Measurements from ENCODE around the gene LRRC46. TPM values are rescaled to one million over a fixed set of nuclear protein-coding genes. Genes with fewer than 3 reads are reported as not detected.
A peak's percentile ranks its signal among the peaks of the same experiment; 100 is the strongest.

Gene LRRC46
- total RNA-seq, 1 experiment from 2014 or later = 0.44 TPM

- TF ChIP-seq EZH2phosphoT487 (IDR thresholded peaks at IDR 0.05; ENCODE audit: borderline replicate concordance, low read length) (no peak), EZH2 (IDR thresholded peaks at IDR 0.05; ENCODE audit: low read length, unreplicated experiment) (no peak), CTCF (conservative IDR thresholded peaks at IDR 0.05; ENCODE audit: low read depth, low read length) (no peak)
- Histone ChIP-seq H4K20me1 (ENCODE audit: low read length) (peaks cover 20% of the 10 kb centered on the region), H3K9me3 (ENCODE audit: low read length) (no peaks in the 10 kb centered on the region), H3K36me3 (ENCODE audit: low read depth, low read length) (peaks cover 37% of the 10 kb centered on the region), H2AFZ (ENCODE audit: low read length) (no peak overlapping the region), H3K4me2 (ENCODE audit: low read length) (peak overlapping the region; percentile 30; the same call in 1 of the 2 replicates), H3K27me3 (ENCODE audit: low read length) (no peaks in the 10 kb centered on the region), H3K79me2 (ENCODE audit: low read length) (no peaks in the 10 kb centered on the region), H3K4me1 (ENCODE audit: insufficient read depth, low read length) (peaks cover 23% of the 10 kb centered on the region), H3K9ac (ENCODE audit: low read length) (no peak overlapping the region), H3K9me2 (replicated peaks; ENCODE audit: low read length) (no peaks in the 10 kb centered on the region), H3K27ac (ENCODE audit: low read length) (peak overlapping the region; percentile 46), H3F3A (ENCODE audit: low read length, unreplicated experiment) (no peaks in the 10 kb centered on the region), H3K4me3 (ENCODE audit: low read length) (no peak overlapping the region)
- DNase-seq (peak; percentile 95), ATAC-seq (peak; percentile 92)
- BruUV-seq (replicated peaks) = no TSS peak
- POLR2A ChIA-PET (ENCODE audit: unreplicated experiment) = no interaction called here
- CTCF ChIA-PET = interaction anchor here (0.6 kb wide), 1 partner anchor 33 kb away, joined by 3 read pairs; no protein-coding TSS in a partner anchor
- intact Hi-C loops (cut with micrococcal nuclease) = loop anchor here (1.0 kb wide), 1 partner anchor 11 kb away; the partner anchor contains the start of gene OSBPL7
Measured at GRCh38 chr17:47810200-47810821, 21.2 kb upstream of the LRRC46 start.

- H3K4me3 ChIP-seq (ENCODE audit: low read length) = no peak overlapping the region
- BruUV-seq (replicated peaks) = no TSS peak
- CTCF ChIA-PET = interaction anchor here (0.6 kb wide), 1 partner anchor 32 kb away, joined by 3 read pairs; no protein-coding TSS in a partner anchor
Measured at GRCh38 chr17:47810901-47811635, 20.4 kb upstream of the LRRC46 start.

More at GRCh38 chr17:47810901-47811635, 20.4 kb upstream of the LRRC46 start:
- Histone ChIP-seq H3K79me2 (ENCODE audit: low read length) (no peaks in the 10 kb centered on the region), H3K27me3 (ENCODE audit: low read length) (no peaks in the 10 kb centered on the region), H3K9me2 (replicated peaks; ENCODE audit: low read length) (no peaks in the 10 kb centered on the region), H3K27ac (ENCODE audit: low read length) (peak overlapping the region; percentile 46), H3K4me2 (ENCODE audit: low read length) (peak overlapping the region; percentile 10; the same call in 1 of the 2 replicates), H3K36me3 (ENCODE audit: low read depth, low read length) (peaks cover 37% of the 10 kb centered on the region), H3K9ac (ENCODE audit: low read length) (no peak overlapping the region), H3K9me3 (ENCODE audit: low read length) (no peaks in the 10 kb centered on the region), H2AFZ (ENCODE audit: low read length) (no peak overlapping the region), H3F3A (ENCODE audit: low read length, unreplicated experiment) (no peaks in the 10 kb centered on the region), H4K20me1 (ENCODE audit: low read length) (peaks cover 20% of the 10 kb centered on the region), H3K4me1 (ENCODE audit: insufficient read depth, low read length) (peaks cover 23% of the 10 kb centered on the region)
- no peak for DNase-seq
- no peak for ATAC-seq
- POLR2A ChIA-PET (ENCODE audit: unreplicated experiment) = no interaction called here
- intact Hi-C loops (cut with micrococcal nuclease) = loop anchor here (1.0 kb wide), 1 partner anchor 10 kb away; the partner anchor contains the start of gene OSBPL7
- TF ChIP-seq CTCF (conservative IDR thresholded peaks at IDR 0.05; ENCODE audit: low read depth, low read length) = no peak

Data from PC-3 (cell line).